Activated T-cell treated with anti-CD3 and anti-CD28 coated beads, Interleukin-2, amount 50 U/mL, for 4 hours (primary cell): Measurements from ENCODE around the gene FCGR3B. TPM values are rescaled to one million over a fixed set of nuclear protein-coding genes. Genes with fewer than 3 reads are reported as not detected.
A peak's percentile ranks its signal among the peaks of the same experiment; 100 is the strongest.
"Not testable (repeated sequence)": the region's sequence is repeated elsewhere in the genome, so short reads cannot be mapped to it uniquely, and the experiment has no call there.

Experiments
- ATAC-seq, 2 donors: fragments of 200-7000 bp; cut with Tn5 transposase; one replicate each; pipeline ENCODE4 v1.10.0; 2021
- DNase-seq: peaks from one replicate; pipeline ENCODE4 v3.0.0-alpha.2; 2020
- H3K27me3 Mint-ChIP-seq: one replicate; pipeline ENCODE4 v1.8.0; 2021; ENCODE audit warnings: low read depth, mixed read lengths
- H3K36me3 Mint-ChIP-seq: one replicate; pipeline ENCODE4 v1.8.0; 2022; ENCODE audit warnings: mixed read lengths; ENCODE audit not compliant: insufficient read depth
- H3K4me1 Mint-ChIP-seq: one replicate; pipeline ENCODE4 v1.8.0; 2021; ENCODE audit warnings: low read depth, mixed read lengths
- H3K4me3 Mint-ChIP-seq: one replicate; pipeline ENCODE4 v1.8.0; 2021; ENCODE audit warnings: mild to moderate bottlenecking, moderate library complexity, mixed read lengths
- H3K9me3 Mint-ChIP-seq: one replicate; pipeline ENCODE4 v1.8.0; 2021; ENCODE audit warnings: mixed read lengths
- total RNA-seq, 3 donors: library from RNA; stranded (reverse); gene quantifications; one replicate each; pipeline ENCODE4 v1.2.1, GENCODE V29; 2021

The FCGR3B gene
- total RNA-seq, 3 donors from 2014 or later = not detected

- H3K36me3 Mint-ChIP-seq, H3K4me1 Mint-ChIP-seq, ATAC-seq, H3K27me3 Mint-ChIP-seq, DNase-seq, H3K9me3 Mint-ChIP-seq, H3K4me3 Mint-ChIP-seq: not testable (repeated sequence)
Measured at GRCh38 chr1:161653541-161653940, 22.6 kb upstream of the FCGR3B start.

- not testable (repeated sequence) for H3K9me3 Mint-ChIP-seq, H3K4me1 Mint-ChIP-seq, H3K27me3 Mint-ChIP-seq, ATAC-seq, H3K36me3 Mint-ChIP-seq, DNase-seq, H3K4me3 Mint-ChIP-seq
Measured at GRCh38 chr1:161647507-161648360, 16.8 kb upstream of the FCGR3B start.

- not testable (repeated sequence) for H3K9me3 Mint-ChIP-seq, H3K36me3 Mint-ChIP-seq, ATAC-seq, DNase-seq, H3K27me3 Mint-ChIP-seq, H3K4me3 Mint-ChIP-seq
- peaks cover 11% of the 10 kb centered on the region for H3K4me1 Mint-ChIP-seq
Measured at GRCh38 chr1:161644855-161645254, 13.9 kb upstream of the FCGR3B start.

- H3K36me3 Mint-ChIP-seq, ATAC-seq, H3K4me3 Mint-ChIP-seq, DNase-seq, H3K9me3 Mint-ChIP-seq, H3K27me3 Mint-ChIP-seq: not testable (repeated sequence)
- peaks cover 11% of the 10 kb centered on the region for H3K4me1 Mint-ChIP-seq
Measured at GRCh38 chr1:161643481-161644208, 12.7 kb upstream of the FCGR3B start.

- not testable (repeated sequence) for ATAC-seq, H3K27me3 Mint-ChIP-seq, H3K36me3 Mint-ChIP-seq, H3K9me3 Mint-ChIP-seq, DNase-seq, H3K4me3 Mint-ChIP-seq
- peaks cover 10% of the 10 kb centered on the region for H3K4me1 Mint-ChIP-seq
Measured at GRCh38 chr1:161642697-161643096, 11.7 kb upstream of the FCGR3B start.

- not testable (repeated sequence) for DNase-seq, H3K36me3 Mint-ChIP-seq, H3K4me3 Mint-ChIP-seq, H3K9me3 Mint-ChIP-seq, ATAC-seq, H3K27me3 Mint-ChIP-seq
- H3K4me1 Mint-ChIP-seq = peaks cover 19% of the 10 kb centered on the region
Measured at GRCh38 chr1:161639203-161639602, 8.2 kb upstream of the FCGR3B start.

- H3K9me3 Mint-ChIP-seq, DNase-seq, ATAC-seq, H3K27me3 Mint-ChIP-seq, H3K36me3 Mint-ChIP-seq, H3K4me3 Mint-ChIP-seq: not testable (repeated sequence)
- H3K4me1 Mint-ChIP-seq = peaks cover 19% of the 10 kb centered on the region
Measured at GRCh38 chr1:161638251-161638993, 7.4 kb upstream of the FCGR3B start.

- not testable (repeated sequence) for H3K36me3 Mint-ChIP-seq, ATAC-seq, DNase-seq, H3K4me3 Mint-ChIP-seq, H3K27me3 Mint-ChIP-seq, H3K9me3 Mint-ChIP-seq
- H3K4me1 Mint-ChIP-seq = peaks cover 12% of the 10 kb centered on the region
Measured at GRCh38 chr1:161636976-161637375, 6.0 kb upstream of the FCGR3B start.

- H3K9me3 Mint-ChIP-seq, DNase-seq, H3K4me3 Mint-ChIP-seq, H3K36me3 Mint-ChIP-seq, H3K27me3 Mint-ChIP-seq: not testable (repeated sequence)
- H3K4me1 Mint-ChIP-seq = peaks cover 12% of the 10 kb centered on the region
- peak; percentile 56 to 81 for ATAC-seq
Measured at GRCh38 chr1:161636189-161636782, 5.3 kb upstream of the FCGR3B start.

GRCh38 chr1:161634993-161635392 is 4.0 kb upstream of the FCGR3B start:
- ATAC-seq, H3K4me3 Mint-ChIP-seq, H3K9me3 Mint-ChIP-seq, H3K27me3 Mint-ChIP-seq, DNase-seq, H3K36me3 Mint-ChIP-seq: not testable (repeated sequence)
- H3K4me1 Mint-ChIP-seq = peaks cover 12% of the 10 kb centered on the region

GRCh38 chr1:161630128-161630742 is 741 bp downstream of the FCGR3B start:
- H3K27me3 Mint-ChIP-seq, H3K36me3 Mint-ChIP-seq, ATAC-seq, DNase-seq, H3K4me1 Mint-ChIP-seq, H3K4me3 Mint-ChIP-seq, H3K9me3 Mint-ChIP-seq: not testable (repeated sequence)

GRCh38 chr1:161626445-161627146 is 4.4 kb downstream of the FCGR3B start:
- H3K4me3 Mint-ChIP-seq, H3K9me3 Mint-ChIP-seq, ATAC-seq, H3K36me3 Mint-ChIP-seq, DNase-seq, H3K27me3 Mint-ChIP-seq: not testable (repeated sequence)
- H3K4me1 Mint-ChIP-seq = peaks cover 34% of the 10 kb centered on the region

- H3K4me1 Mint-ChIP-seq = peaks cover 44% of the 10 kb centered on the region
- H3K27me3 Mint-ChIP-seq, DNase-seq, H3K9me3 Mint-ChIP-seq, H3K36me3 Mint-ChIP-seq, H3K4me3 Mint-ChIP-seq, ATAC-seq: not testable (repeated sequence)
Measured at GRCh38 chr1:161624605-161625004, 6.4 kb downstream of the FCGR3B start.
